ENCODE measurements around the gene VCAM1. TPM values are rescaled to one million over a fixed set of nuclear protein-coding genes. Genes with fewer than 3 reads are reported as not detected.

VCAM1 gene
- total and polyA plus RNA-seq, 2 of the 8 experiments (the other 6 are each of a cell fraction or from before 2014, with no cell fraction given) = 0.21 TPM; not detected in 1

GRCh38 chr1:100713626-100714025, 5.9 kb upstream of the VCAM1 start:
- Histone ChIP-seq H2BK20ac (ENCODE audit: low read length) (no peak overlapping the region), H3K23ac (ENCODE audit: insufficient read length) (no peak overlapping the region), H4K5ac (ENCODE audit: insufficient read length, low read depth, low read length) (no peak overlapping the region), H3K4me2 (ENCODE audit: insufficient read depth in 1 of 2, low read depth in 2 of 2, low read length in 2 of 2) (no peak overlapping the region), H3K9ac (replicated peaks in 1 of 4; ENCODE audit: extremely low read depth in 1 of 4, low read depth in 3 of 4, low read length in 3 of 4) (no peak overlapping the region), H4K8ac (ENCODE audit: extremely low read depth, insufficient read depth, low read length) (no peak overlapping the region), H3K27ac (ENCODE audit: low read depth, low read length) (no peak overlapping the region), H3K4me1 (replicated peaks in 1 of 4; ENCODE audit: control insufficient read depth in 3 of 4, insufficient read depth in 4 of 4, low read length in 3 of 4) (no peaks in the 10 kb centered on the region), H4K20me1 (replicated peaks in 1 of 2; ENCODE audit: control insufficient read depth in 1 of 2, insufficient read depth in 2 of 2, low read length in 2 of 2) (no peaks in the 10 kb centered on the region), H3K14ac (ENCODE audit: insufficient read length) (no peak overlapping the region), H3K56ac (replicated peaks; ENCODE audit: insufficient read length, low read depth, low read length) (no peak overlapping the region), H2BK12ac (ENCODE audit: low read depth, low read length) (no peak overlapping the region), H2AK5ac (ENCODE audit: low read depth, low read length) (no peak overlapping the region), H3K36me3 (ENCODE audit: control insufficient read depth in 2 of 4, insufficient read depth in 4 of 4, low read length in 3 of 4) (no peaks in the 10 kb centered on the region), H4K91ac (replicated peaks; ENCODE audit: insufficient read length, low read length) (no peak overlapping the region), H3K27me3 (replicated peaks in 1 of 4; ENCODE audit: control insufficient read depth in 3 of 4, extremely low read depth in 1 of 4, insufficient read depth in 3 of 4, low read length in 3 of 4) (peaks cover 0 to 1% (median 0%) of the 10 kb centered on the region in 4 experiments; a peak in 1 of 7 replicates), H3K9me3 (ENCODE audit: insufficient read depth in 2 of 2, low read depth in 1 of 2, low read length in 1 of 2) (no peaks in the 10 kb centered on the region), H2BK5ac (ENCODE audit: low read depth, low read length) (no peak overlapping the region), H2BK120ac (replicated peaks; ENCODE audit: low read depth, low read length) (no peak overlapping the region), H3K18ac (ENCODE audit: extremely low read depth, low read length) (no peak overlapping the region), H2AFZ (ENCODE audit: low read length) (no peak overlapping the region), H3K79me1 (ENCODE audit: low read depth, low read length) (no peaks in the 10 kb centered on the region), H3K4me3 (ENCODE audit: extremely low read depth in 1 of 4, insufficient read depth in 2 of 4, low read depth in 3 of 4, low read length in 4 of 4) (no peak overlapping the region), H3K4ac (replicated peaks; ENCODE audit: insufficient read length, low read depth, low read length) (no peak overlapping the region), H2BK15ac (ENCODE audit: low read length) (no peak overlapping the region), H3K23me2 (ENCODE audit: low read depth, low read length) (no peaks in the 10 kb centered on the region), H3K79me2 (ENCODE audit: control insufficient read depth in 1 of 2, insufficient read depth in 2 of 2, low read length in 2 of 2) (no peaks in the 10 kb centered on the region)
- WGBS, 2 experiments (ENCODE audit: extremely low coverage in 1 of 2, insufficient coverage in 1 of 2, insufficient read length in 1 of 2, insufficient replicate concordance in 2 of 2, low coverage in 1 of 2, low lambda C conversion rate in 2 of 2, missing lambda C conversion rate in 1 of 2) = 93% methylated on average over 3 of the region's 3 CpGs; no CpG with 5 or more reads in 1 of the 2 experiments
- FAIRE-seq (no peak), DNase-seq (ENCODE audit: low read depth in 1 of 2, low spot score in 2 of 2) (no peak)
- ChIA-PET CTCF (ENCODE audit: partially characterized antibody) (interaction anchor here (0.6 kb wide), 1 partner anchor 151 kb away, joined by 3 read pairs; no protein-coding TSS in a partner anchor), POLR2A (ENCODE audit: partially characterized antibody) (no interaction called here)
- TF ChIP-seq, protein P1, sequence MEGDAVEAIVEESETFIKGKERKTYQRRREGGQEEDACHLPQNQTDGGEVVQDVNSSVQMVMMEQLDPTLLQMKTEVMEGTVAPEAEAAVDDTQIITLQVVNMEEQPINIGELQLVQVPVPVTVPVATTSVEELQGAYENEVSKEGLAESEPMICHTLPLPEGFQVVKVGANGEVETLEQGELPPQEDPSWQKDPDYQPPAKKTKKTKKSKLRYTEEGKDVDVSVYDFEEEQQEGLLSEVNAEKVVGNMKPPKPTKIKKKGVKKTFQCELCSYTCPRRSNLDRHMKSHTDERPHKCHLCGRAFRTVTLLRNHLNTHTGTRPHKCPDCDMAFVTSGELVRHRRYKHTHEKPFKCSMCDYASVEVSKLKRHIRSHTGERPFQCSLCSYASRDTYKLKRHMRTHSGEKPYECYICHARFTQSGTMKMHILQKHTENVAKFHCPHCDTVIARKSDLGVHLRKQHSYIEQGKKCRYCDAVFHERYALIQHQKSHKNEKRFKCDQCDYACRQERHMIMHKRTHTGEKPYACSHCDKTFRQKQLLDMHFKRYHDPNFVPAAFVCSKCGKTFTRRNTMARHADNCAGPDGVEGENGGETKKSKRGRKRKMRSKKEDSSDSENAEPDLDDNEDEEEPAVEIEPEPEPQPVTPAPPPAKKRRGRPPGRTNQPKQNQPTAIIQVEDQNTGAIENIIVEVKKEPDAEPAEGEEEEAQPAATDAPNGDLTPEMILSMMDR (IDR thresholded peaks at IDR 0.05; ENCODE audit: control extremely low read depth in 1 of 3, insufficient read depth in 1 of 3, low read depth in 1 of 3, low read length in 3 of 3) = no peak
- TF ChIP-seq TEAD4 (IDR thresholded peaks at IDR 0.05; ENCODE audit: low read depth, low read length) = no peak
- no peak for TF ChIP-seq MAX (IDR thresholded peaks at IDR 0.05)
- no peak for TF ChIP-seq TBP (IDR thresholded peaks at IDR 0.05; ENCODE audit: low read depth, low read length)
- no peak for TF ChIP-seq BRCA1 (IDR thresholded peaks at IDR 0.05; ENCODE audit: low read depth, low read length)
- no peak for TF ChIP-seq RFX5 (IDR thresholded peaks at IDR 0.05; ENCODE audit: borderline replicate concordance, low read depth, low read length)
- TF ChIP-seq KDM1A (IDR thresholded peaks at IDR 0.05; ENCODE audit: borderline replicate concordance, low read length) = no peak
- no peak for TF ChIP-seq SIRT6 (IDR thresholded peaks at IDR 0.05; ENCODE audit: low read length)
- TF ChIP-seq TAF1 (IDR thresholded peaks at IDR 0.05; ENCODE audit: low read depth, low read length) = no peak
- no peak for TF ChIP-seq CREB1 (IDR thresholded peaks at IDR 0.05)
- no peak for TF ChIP-seq GTF2F1 (IDR thresholded peaks at IDR 0.05; ENCODE audit: borderline replicate concordance, low read depth, low read length)
- no peak for TF ChIP-seq POLR2AphosphoS5 (IDR thresholded peaks at IDR 0.05; ENCODE audit: low read depth, low read length)
- TF ChIP-seq NRF1 (IDR thresholded peaks at IDR 0.05; ENCODE audit: low read depth, low read length) = no peak

Measured in H1 (cell line).